Measurements from ENCODE around the gene CAB39.

The CAB39 gene

DNA sequence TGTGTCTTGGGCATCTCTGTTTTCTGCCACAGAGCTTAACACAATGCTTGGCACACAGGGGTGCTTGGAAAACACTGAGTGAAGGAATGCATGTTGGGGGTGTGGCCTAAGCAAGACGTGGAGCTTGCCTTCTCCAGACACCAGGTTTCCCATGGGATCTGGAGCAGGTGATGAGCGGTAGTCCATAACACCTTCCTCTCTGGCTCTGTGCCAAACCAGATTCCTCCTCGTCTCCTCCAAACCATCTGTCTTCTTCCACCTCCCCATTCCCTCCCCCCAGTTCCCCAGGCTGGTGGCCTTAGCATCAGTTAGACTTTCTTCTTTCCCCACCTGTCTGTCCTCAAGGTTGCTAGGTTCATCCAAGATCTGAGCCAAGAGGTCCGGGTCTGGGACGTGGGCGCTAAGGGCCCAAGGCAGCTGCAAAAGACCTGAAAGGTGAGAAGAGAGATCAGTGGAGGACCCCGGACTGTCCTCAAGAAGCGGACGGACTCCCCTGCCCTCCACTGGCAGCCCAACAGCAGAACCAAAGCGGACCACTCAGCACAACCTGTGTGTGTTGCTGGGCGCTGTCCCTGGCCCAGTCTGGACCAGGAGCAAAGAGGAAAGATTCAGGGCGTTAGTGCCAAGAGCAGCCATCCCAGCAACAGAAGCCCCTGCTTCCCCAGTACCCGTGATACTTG is 150.9 kb downstream of the CAB39 start:
- no peak for DNase-seq (ENCODE audit: low spot score)

DNA sequence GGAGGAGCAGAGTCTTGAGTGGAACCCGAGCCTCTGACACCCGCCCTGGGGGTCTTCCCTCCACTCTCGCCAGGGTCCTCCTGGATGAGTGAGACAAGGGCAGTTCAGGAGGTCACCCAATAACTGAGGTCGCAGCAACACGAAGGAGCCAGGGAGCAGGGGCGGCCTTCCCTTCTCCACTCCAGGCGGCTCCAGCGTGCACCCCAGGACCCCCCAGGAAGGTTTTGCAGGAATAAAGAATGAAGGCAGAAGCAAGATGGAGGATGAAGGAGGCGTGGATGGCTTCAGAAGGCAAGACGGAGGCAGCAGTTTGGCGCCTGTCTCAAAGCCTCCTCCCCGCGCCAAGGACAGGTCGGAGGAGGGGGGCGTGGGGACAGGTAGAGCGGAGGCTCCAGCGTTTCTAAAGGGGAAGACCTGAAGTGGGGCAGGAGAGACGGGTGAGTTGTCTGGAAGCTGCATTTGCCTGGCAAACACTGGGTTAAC is 151.5 kb downstream of the CAB39 start:
- DNase-seq (ENCODE audit: low spot score), result no peak

DNA sequence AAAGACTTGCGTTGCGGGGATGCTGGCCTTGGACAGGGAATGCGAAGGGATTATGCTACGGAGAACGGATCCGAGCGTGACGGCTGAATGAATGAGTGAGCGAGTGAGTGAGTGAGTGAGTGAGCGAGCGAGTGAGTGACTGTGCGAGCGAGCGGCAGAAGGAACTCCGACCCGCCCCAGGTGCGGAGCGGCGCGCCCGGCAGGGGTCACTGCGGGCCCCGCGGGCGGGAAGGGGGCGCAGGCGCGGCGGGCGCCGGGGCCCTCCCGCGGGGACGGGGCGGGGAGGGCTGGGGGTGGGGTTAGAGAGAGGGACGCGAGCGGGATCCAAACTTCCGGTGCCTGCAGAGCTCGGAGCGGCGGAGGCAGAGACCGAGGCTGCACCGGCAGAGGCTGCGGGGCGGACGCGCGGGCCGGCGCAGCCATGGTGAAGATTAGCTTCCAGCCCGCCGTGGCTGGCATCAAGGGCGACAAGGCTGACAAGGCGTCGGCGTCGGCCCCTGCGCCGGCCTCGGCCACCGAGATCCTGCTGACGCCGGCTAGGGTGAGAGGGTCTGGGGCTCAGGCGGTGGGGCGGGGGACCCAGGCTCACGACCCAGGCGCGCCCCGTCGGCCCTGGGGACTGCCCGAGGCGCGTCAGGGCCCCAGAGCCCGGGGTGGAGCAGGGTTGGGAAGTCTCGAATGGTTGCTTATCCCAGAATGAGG is 152.1 kb downstream of the CAB39 start, which contains the start of gene ITM2C:
Gene ITM2C (plus strand): TSS at position 338 of the 702 bp plus-strand sequence. CDS start 84 bp downstream, at position 422.
- DNase-seq (ENCODE audit: low spot score), result no peak

- DNase-seq (ENCODE audit: low spot score), result no peak
These were observed 152.7 kb downstream of the CAB39 start for GRCh38 chr2:230865307-230865765.

DNA sequence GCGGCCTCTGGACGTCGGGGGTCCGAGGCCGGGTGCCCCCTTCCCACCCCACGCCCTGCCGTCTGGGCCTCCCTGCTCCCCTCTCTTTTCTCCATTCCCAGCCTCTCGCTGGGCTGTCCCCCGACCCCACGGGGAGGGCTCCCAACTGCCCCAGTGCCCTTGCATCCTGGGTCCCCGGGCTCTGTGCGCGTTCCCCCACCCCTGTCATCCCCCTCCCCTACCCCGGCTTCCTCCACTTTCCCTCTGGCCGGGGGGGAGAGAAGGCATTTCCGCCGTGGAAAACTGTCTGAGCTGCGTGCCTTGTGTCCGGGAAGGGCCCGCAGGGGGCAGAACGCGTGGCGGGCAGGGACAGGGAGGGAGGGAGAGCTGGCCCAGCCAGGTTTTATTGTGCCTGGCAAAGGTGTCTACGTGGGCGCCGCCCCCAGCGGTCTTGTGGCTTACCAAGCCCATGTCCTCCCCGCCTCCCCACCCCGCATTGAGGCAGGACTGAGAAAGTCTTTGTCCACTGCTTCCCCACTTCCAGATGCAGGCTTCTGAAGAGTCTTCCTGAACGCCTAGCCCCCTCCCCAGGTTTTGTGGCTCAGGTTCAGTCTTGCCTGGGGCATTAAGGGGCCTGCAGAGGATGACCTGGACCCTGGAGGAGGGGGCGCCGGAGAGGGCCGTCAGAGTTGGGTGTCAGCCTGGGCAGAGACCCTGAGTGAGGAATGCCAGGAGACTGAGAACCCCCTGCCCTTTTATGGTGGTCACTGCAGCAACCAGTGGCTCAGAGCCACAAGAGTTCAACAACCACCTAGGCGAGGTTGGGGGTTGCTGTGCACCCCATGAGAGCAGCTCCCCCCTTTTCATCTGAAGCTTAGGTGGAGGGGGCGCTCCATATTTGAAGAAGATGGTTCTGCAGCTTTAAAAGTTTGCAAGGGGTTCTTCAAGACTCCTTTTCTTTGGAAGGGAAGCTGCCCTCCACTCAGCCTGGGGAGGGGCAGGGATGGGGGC is 153.4 kb downstream of the CAB39 start:
- DNase-seq (ENCODE audit: low spot score), result no peak

DNA sequence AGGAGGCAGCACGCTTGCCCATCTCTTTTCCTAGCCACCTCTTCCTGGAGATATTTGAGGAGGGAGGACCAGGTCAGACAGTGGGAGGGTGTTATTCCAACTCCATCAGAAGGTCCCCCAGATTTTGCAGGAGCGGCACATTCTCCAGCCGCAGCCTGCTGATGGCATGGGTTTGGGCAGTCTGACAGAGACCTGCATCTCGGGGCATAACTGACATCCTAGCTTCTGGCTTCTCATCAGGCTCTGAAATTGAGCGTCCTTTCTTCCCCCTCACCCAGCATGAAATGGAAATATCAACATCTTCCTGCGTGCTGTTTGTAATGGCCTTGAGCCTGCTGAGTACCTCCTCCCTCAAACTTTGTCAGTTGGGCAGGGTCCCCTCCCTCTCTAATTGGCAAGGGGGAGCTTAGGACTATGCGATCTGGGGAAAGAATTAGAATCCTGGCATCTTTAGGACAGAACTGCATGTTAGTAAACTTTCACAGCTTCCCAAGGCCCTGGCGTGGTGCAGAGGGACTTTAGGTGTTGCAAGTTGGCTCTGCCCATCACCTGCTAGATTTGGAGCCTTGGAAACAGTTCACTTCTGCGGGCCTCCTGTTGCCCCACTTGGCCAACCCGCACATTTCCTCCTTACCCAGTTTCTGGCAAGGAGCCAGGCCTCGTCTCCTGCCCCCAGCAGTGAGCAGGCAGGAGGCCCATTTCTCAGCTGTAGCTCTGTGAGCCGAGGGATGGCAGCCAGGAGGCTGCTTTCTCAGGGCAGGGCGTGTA is 154.3 kb downstream of the CAB39 start:
- DNase-seq (ENCODE audit: low spot score), result peak; percentile 11

GRCh38 chr2:230868161-230868946 is 155.7 kb downstream of the CAB39 start:
- DNase-seq (ENCODE audit: low spot score), result no peak

GRCh38 chr2:230868947-230869913 is 156.6 kb downstream of the CAB39 start:
- DNase-seq (ENCODE audit: low spot score), result no peak

DNA sequence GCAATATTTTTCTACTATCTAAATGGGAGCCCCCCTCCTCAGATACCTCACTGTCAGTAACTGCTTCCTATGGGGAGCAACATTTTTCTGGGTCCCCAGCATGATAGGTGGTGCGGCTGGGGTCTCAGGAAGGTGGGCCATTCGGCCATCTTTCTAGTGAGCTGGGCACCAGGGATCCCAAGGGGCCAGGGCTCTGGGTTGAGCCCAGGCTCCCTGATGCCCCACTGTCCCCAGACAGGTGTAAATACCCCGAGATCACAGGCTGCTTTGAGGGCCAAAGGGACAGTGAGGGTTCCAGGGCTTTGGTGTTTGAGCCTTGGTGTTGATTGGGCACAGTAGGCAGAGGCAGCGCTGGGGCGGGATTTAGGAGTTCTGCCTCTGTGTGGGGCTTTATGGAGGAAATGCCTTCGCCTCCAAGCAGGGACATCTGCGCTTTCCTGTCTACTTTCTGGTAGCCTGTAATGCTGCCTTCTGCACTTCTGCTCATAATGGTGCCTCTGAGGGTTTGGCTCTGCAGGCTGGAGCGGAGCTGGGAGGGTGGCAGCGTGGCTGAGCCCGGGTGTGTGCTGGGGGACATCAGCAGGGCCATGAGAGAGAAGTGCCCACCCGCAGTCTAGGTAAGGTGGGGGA is 157.4 kb downstream of the CAB39 start:
- DNase-seq (ENCODE audit: low spot score), result no peak

Data from hematopoietic multipotent progenitor cell treated with erythropoietin and hydrocortisone succinate and interleukin-3 and kit ligand, for 15 days (in vitro differentiated cells).